SK-N-MC (cell line): ENCODE measurements around the gene SLFN14.

Source experiments
- DNase-seq: peaks from one replicate; pipeline ENCODE4 v3.0.0-alpha.2; 2011; ENCODE audit warnings: low read depth, low spot score
- H3K27ac ChIP-seq: fragments of 200-600 bp; sonication (generic); 2 replicates; pipeline ENCODE4 v1.5.1; 2016; ENCODE audit warnings: mixed run types
- H3K36me3 ChIP-seq: fragments of 200-600 bp; sonication (generic); 2 replicates; pipeline ENCODE4 v1.6.1; 2017; ENCODE audit warnings: antibody characterized with exemption, low read length, mixed read lengths; ENCODE audit not compliant: insufficient read depth
- H3K4me3 ChIP-seq: fragments of 200-600 bp; sonication (generic); 2 replicates; pipeline ENCODE4 v1.5.1; 2016
- H3K9ac ChIP-seq: fragments of 200-600 bp; sonication (generic); 2 replicates; pipeline ENCODE4 v1.8.0; 2017; ENCODE audit warnings: mixed run types, mixed read lengths; ENCODE audit not compliant: insufficient read length
- H3K9me3 ChIP-seq: fragments of 200-600 bp; sonication (generic); 2 replicates; pipeline ENCODE4 v1.6.1; 2017; ENCODE audit warnings: low read depth, mild to moderate bottlenecking, antibody characterized with exemption, low read length, moderate library complexity, mixed read lengths
- EZH2 ChIP-seq: fragments of 200-600 bp; sonication (generic); IDR thresholded peaks from one replicate; pipeline ENCODE4 v1.6.1; 2017; ENCODE audit warnings: antibody characterized with exemption
- FOXP2 ChIP-seq: optimal IDR thresholded peaks from 2 replicates; pipeline ENCODE3; 2011; ENCODE audit warnings: mild to moderate bottlenecking, moderate library complexity; ENCODE audit not compliant: insufficient read depth; ENCODE audit errors: extremely low read length, control extremely low read depth
- POLR2AphosphoS5 ChIP-seq: IDR thresholded peaks from 2 replicates; pipeline ENCODE4 v1.6.1; 2012; ENCODE audit warnings: mild to moderate bottlenecking, low read depth, low read length, borderline replicate concordance

SLFN14 gene

DNA sequence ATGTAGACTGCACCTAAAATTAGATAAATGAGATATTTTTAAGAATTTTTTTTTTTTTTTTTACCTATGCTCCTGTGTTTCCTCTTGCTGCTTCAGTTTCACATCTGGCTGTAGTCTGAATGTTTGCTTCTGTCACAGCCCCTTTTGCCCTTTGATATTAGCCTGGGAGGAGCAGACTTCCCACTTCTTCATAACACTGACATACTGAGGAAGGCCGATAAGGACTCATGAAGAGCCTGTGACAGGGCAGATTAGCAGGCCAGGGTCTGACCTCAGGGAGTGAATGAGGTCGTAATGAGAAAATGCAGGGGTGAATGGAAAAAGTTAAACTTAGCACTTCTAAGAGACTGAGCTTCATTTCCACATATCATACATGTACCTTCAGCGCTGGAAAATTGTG is at the start of gene SLFN14:
Gene SLFN14, minus strand, starts transcription at position 117 of the 400 bp plus-strand sequence. CDS start 2,757 bp downstream, outside the sequence.
- no peaks in the 10 kb centered on the region for H3K36me3 ChIP-seq
- H3K9me3 ChIP-seq, result no peaks in the 10 kb centered on the region
- no peak for DNase-seq
- no peak for TF ChIP-seq POLR2AphosphoS5
- no peak for TF ChIP-seq FOXP2
- TF ChIP-seq EZH2, result no peak
- H3K27ac ChIP-seq, result no peak within 1 kb of the TSS
- H3K4me3 ChIP-seq, result no peak within 1 kb of the TSS
- H3K9ac ChIP-seq, result no peak within 1 kb of the TSS

- no peak for TF ChIP-seq POLR2AphosphoS5
- no peak for TF ChIP-seq FOXP2
- TF ChIP-seq EZH2, result no peak
- no peak overlapping the region for H3K27ac ChIP-seq
- H3K9me3 ChIP-seq, result no peaks in the 10 kb centered on the region
- H3K36me3 ChIP-seq, result peaks cover 51% of the 10 kb centered on the region
- no peak for DNase-seq
- H3K9ac ChIP-seq, result no peak overlapping the region
- H3K4me3 ChIP-seq, result no peak overlapping the region
Observed at GRCh38 chr17:35609831-35610230, 49.2 kb upstream of the SLFN14 start.

DNA sequence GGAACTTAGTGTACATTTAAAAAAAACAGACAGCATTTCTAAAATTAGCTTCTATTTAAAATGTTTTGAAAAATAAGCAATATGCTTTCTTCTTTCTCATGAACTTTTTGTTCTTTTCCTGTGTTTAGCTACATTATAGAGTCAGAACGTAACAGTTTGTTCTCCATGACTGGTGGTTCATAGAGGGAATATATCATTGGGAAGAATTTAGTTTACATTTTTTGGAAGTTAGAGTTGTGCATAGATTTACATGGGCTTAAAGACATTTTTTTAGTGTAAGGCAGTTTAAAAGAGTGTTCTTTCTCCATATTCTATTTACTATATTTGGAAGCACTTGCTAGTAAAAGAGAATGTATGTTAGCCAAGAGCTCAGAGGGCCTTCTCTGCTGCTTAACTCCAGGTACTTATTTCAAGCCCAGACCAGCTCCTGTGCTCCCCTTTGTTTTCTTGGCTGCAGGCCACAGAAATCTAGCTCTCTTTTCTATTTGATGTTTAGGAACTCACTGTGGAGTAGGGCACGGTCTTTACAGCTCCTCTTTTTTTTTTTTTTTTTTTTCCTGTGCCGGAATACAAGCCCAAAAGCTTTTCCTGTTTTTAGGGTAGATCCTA is 46.7 kb upstream of the SLFN14 start:
- Histone ChIP-seq H3K4me3 (no peak overlapping the region), H3K27ac (no peak overlapping the region; the same call in 1 of the 2 replicates), H3K36me3 (peaks cover 53% of the 10 kb centered on the region), H3K9ac (no peak overlapping the region), H3K9me3 (no peaks in the 10 kb centered on the region)
- no peak for DNase-seq
- TF ChIP-seq FOXP2 (no peak), EZH2 (no peak), POLR2AphosphoS5 (no peak)

DNA sequence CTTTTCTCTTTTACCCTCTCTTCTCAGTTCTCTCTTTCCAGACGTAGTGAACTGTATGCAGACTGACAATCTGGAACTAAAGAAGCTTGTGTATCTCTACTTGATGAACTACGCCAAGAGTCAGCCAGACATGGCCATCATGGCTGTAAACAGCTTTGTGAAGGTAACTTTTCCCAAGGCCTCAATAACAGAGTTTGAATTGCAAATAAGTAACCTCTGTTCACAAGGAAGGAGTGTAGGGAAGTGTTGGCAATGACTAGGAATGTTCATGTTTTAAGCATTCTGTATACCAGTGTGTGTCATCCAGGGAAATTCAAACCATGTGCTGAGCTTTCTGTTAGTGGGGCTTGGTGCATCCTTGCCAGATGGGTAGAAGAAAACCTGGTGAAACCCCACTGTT is 45.1 kb upstream of the SLFN14 start:
- Histone ChIP-seq H3K27ac (no peak overlapping the region), H3K4me3 (no peak overlapping the region), H3K9ac (no peak overlapping the region), H3K9me3 (no peaks in the 10 kb centered on the region), H3K36me3 (peaks cover 59% of the 10 kb centered on the region)
- no peak for TF ChIP-seq FOXP2
- DNase-seq, result no peak

GRCh38 chr17:35603674-35604073 is 43.1 kb upstream of the SLFN14 start:
- Histone ChIP-seq H3K27ac (no peak overlapping the region), H3K36me3 (peaks cover 64% of the 10 kb centered on the region), H3K9ac (no peak overlapping the region), H3K9me3 (no peaks in the 10 kb centered on the region), H3K4me3 (no peak overlapping the region)
- DNase-seq, result no peak
- TF ChIP-seq FOXP2 (no peak), POLR2AphosphoS5 (no peak), EZH2 (no peak)

DNA sequence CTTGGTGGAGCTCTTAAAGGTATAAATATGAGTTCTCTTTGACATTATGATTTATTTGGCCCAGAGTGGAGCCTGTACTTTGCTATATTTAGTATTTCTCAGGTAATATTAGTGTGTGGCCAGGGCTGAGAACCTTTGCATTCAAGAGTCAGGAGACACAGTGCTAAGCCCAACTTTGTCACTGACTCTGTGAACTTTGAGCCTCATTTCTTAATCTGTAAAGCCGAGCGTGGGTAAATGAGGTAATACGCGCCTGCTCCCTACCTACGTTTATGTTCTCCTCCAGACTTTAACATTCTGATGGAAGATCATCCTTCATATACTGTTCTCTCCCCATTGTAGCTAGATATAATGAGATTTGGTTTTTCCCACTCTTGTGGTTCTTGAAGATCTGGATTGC is 37.0 kb upstream of the SLFN14 start:
- no peak for TF ChIP-seq FOXP2
- no peak for TF ChIP-seq POLR2AphosphoS5
- no peak for TF ChIP-seq EZH2
- peaks cover 67% of the 10 kb centered on the region for H3K36me3 ChIP-seq
- H3K9me3 ChIP-seq, result no peaks in the 10 kb centered on the region
- no peak overlapping the region for H3K4me3 ChIP-seq
- DNase-seq, result no peak
- no peak overlapping the region for H3K9ac ChIP-seq
- H3K27ac ChIP-seq, result no peak overlapping the region

- no peak overlapping the region for H3K9ac ChIP-seq
- no peak for TF ChIP-seq POLR2AphosphoS5
- TF ChIP-seq EZH2, result no peak
- no peak for TF ChIP-seq FOXP2
- no peak for DNase-seq
- H3K36me3 ChIP-seq, result peaks cover 61% of the 10 kb centered on the region
- no peak overlapping the region for H3K4me3 ChIP-seq
- H3K9me3 ChIP-seq, result no peaks in the 10 kb centered on the region
- H3K27ac ChIP-seq, result no peak overlapping the region
Observed at GRCh38 chr17:35596530-35597233, 36.1 kb upstream of the SLFN14 start.

DNA sequence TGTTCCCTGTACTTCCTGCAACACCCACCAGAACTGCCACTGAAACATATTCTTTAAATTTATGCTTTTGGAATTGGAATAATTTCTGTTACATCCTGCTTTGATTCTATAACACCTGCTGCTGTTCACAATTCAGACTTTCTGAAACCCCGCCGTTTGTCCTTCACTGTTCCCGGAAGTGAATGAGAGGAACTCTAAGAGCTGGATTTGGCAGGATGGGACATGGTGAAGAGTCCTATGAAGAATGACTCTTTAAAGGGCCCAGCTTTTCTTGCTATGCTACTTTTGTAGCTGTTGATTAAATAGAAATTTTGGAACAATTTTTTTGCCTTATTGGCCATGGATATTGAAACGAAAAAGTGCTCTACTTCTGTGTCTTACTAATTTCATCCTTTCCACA is 35.5 kb upstream of the SLFN14 start:
- Histone ChIP-seq H3K4me3 (no peak overlapping the region), H3K9me3 (no peaks in the 10 kb centered on the region), H3K9ac (no peak overlapping the region), H3K27ac (no peak overlapping the region), H3K36me3 (peaks cover 60% of the 10 kb centered on the region)
- no peak for TF ChIP-seq EZH2
- no peak for TF ChIP-seq FOXP2
- no peak for TF ChIP-seq POLR2AphosphoS5
- no peak for DNase-seq
